Panc1 (cell line): ENCODE measurements around the gene TMUB1. TPM values are rescaled to one million over a fixed set of nuclear protein-coding genes. Genes with fewer than 3 reads are reported as not detected.

Source experiments
- ATAC-seq: fragments of 200-7000 bp; cut with Tn5 transposase; 2 replicates; pipeline ENCODE4 v1.9.1; 2020; ENCODE audit warnings: mild to moderate bottlenecking, moderate library complexity
- BruUV-seq: library from RNA; stranded (reverse); fragments of 400-500 nt; replicated peaks from 2 replicates; lab custom pipeline; 2021; lab: Mats Ljungman, UMichigan
- CTCF ChIA-PET: fragments of 300-600 bp; sonication (Branson Sonifier 250); formaldehyde crosslinking; loops from one replicate; lab custom pipeline; 2022; ENCODE audit warnings: antibody characterized with exemption; lab: Charles Lee
- POLR2A ChIA-PET: fragments of 300-600 bp; sonication (Branson Sonifier 250); formaldehyde crosslinking; loops from one replicate; lab custom pipeline; 2022; ENCODE audit warnings: antibody characterized with exemption; lab: Charles Lee
- DNase-seq: peaks from one replicate; pipeline ENCODE4 v3.0.0-alpha.2; 2010; ENCODE audit warnings: low read depth, low spot score
- H3K27ac ChIP-seq: 2 replicates; pipeline ENCODE4 v1.5.1; 2011; ENCODE audit warnings: mild to moderate bottlenecking, low read length, inconsistent platforms
- H3K27me3 ChIP-seq: fragments of 200-500 bp; sonication (Bioruptor generic); 2 replicates; pipeline ENCODE4 v1.6.0; 2014; ENCODE audit warnings: low read length, inconsistent platforms; ENCODE audit not compliant: control insufficient read depth, insufficient read depth
- H3K36me3 ChIP-seq: fragments of 200-500 bp; sonication (Bioruptor generic); 2 replicates; pipeline ENCODE4 v1.5.1; 2014; ENCODE audit warnings: inconsistent platforms, mild to moderate bottlenecking, low read length, moderate library complexity; ENCODE audit not compliant: control insufficient read depth, insufficient read depth
- H3K4me1 ChIP-seq: 2 replicates; pipeline ENCODE4 v1.5.1; 2011; ENCODE audit warnings: inconsistent platforms, mild to moderate bottlenecking, low read length, moderate library complexity; ENCODE audit not compliant: control insufficient read depth, insufficient read depth
- H3K4me3 ChIP-seq, 2 experiments: 2 replicates each; pipeline ENCODE4 v1.5.1; 2011 to 2012; ENCODE audit warnings: low read depth in 2 of 2, low read length in 2 of 2, mild to moderate bottlenecking in 2 of 2, inconsistent platforms in 1 of 2, moderate library complexity in 1 of 2
- H3K9me3 ChIP-seq: fragments of 200-500 bp; sonication (Bioruptor generic); 2 replicates; pipeline ENCODE4 v1.5.1; 2014; ENCODE audit warnings: low read depth, mild to moderate bottlenecking, inconsistent platforms, low read length, moderate library complexity; ENCODE audit not compliant: control insufficient read depth, insufficient read depth
- POLR2AphosphoS5 ChIP-seq: IDR thresholded peaks from 2 replicates; pipeline ENCODE4 v1.6.1; 2012; ENCODE audit warnings: mild to moderate bottlenecking, low read depth, low read length, moderate library complexity
- SIN3A ChIP-seq: IDR thresholded peaks from 2 replicates; pipeline ENCODE4 v1.6.1; 2012; ENCODE audit warnings: low read depth, mild to moderate bottlenecking, low read length, moderate library complexity, borderline replicate concordance; ENCODE audit not compliant: insufficient read depth
- TCF7L2 ChIP-seq: IDR thresholded peaks from 2 replicates; pipeline ENCODE4 v1.6.1; 2011; ENCODE audit warnings: mild to moderate bottlenecking, low read depth, low read length, inconsistent platforms
- in situ Hi-C: cut with HindIII; loops from 2 replicates; pipeline ENCODE4 v1.10.0; 2016; ENCODE audit warnings: low sequenced_read_pairs, low pct_unique_long_range_greater_than_20kb
- intact Hi-C: fragments of 100-400 bp; cut with micrococcal nuclease; formaldehyde crosslinking; loops from one replicate; pipeline ENCODE4 v1.10.0; 2022; ENCODE audit not compliant: unreplicated experiment
- total RNA-seq: library from RNA; stranded (reverse); gene quantifications from one replicate; pipeline ENCODE4 v1.2.1, GENCODE V29; 2021; ENCODE audit not compliant: unreplicated experiment
- TF ChIP-seq, protein P1 (sequence below), 2 experiments: IDR thresholded peaks; 2 replicates each; pipeline ENCODE4 v1.6.1; 2011 to 2012; ENCODE audit warnings: low read depth in 2 of 2, control low read depth in 1 of 2, low read length in 1 of 2, mild to moderate bottlenecking in 1 of 2, moderate library complexity in 1 of 2; ENCODE audit not compliant: insufficient read depth in 1 of 2
- TF ChIP-seq, protein P2 (sequence below): fragments of 450-650 bp; IDR thresholded peaks from 2 replicates; pipeline ENCODE4 v1.5.1; 2017; ENCODE audit warnings: mild to moderate bottlenecking

TMUB1 gene
- total RNA-seq, 1 experiment from 2014 or later, result 112 TPM

GRCh38 chr7:151074817-151075661, 8.3 kb downstream of the TMUB1 start:
- in situ Hi-C loops, result no loop called here
- no peak overlapping the region for H3K27ac ChIP-seq
- ChIA-PET CTCF (no interaction called here), POLR2A (no interaction called here)
- BruUV-seq, result no TSS peak
- ATAC-seq (no peak), DNase-seq (no peak)
- intact Hi-C loops, result loop anchor here (5.0 kb wide), 1 partner anchor 37 kb away; no protein-coding TSS in a partner anchor
- no peaks in the 10 kb centered on the region for H3K27me3 ChIP-seq
- no peak for TF ChIP-seq TCF7L2
- TF ChIP-seq, protein P1, sequence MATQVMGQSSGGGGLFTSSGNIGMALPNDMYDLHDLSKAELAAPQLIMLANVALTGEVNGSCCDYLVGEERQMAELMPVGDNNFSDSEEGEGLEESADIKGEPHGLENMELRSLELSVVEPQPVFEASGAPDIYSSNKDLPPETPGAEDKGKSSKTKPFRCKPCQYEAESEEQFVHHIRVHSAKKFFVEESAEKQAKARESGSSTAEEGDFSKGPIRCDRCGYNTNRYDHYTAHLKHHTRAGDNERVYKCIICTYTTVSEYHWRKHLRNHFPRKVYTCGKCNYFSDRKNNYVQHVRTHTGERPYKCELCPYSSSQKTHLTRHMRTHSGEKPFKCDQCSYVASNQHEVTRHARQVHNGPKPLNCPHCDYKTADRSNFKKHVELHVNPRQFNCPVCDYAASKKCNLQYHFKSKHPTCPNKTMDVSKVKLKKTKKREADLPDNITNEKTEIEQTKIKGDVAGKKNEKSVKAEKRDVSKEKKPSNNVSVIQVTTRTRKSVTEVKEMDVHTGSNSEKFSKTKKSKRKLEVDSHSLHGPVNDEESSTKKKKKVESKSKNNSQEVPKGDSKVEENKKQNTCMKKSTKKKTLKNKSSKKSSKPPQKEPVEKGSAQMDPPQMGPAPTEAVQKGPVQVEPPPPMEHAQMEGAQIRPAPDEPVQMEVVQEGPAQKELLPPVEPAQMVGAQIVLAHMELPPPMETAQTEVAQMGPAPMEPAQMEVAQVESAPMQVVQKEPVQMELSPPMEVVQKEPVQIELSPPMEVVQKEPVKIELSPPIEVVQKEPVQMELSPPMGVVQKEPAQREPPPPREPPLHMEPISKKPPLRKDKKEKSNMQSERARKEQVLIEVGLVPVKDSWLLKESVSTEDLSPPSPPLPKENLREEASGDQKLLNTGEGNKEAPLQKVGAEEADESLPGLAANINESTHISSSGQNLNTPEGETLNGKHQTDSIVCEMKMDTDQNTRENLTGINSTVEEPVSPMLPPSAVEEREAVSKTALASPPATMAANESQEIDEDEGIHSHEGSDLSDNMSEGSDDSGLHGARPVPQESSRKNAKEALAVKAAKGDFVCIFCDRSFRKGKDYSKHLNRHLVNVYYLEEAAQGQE (IDR thresholded peaks at IDR 0.05; ENCODE audit: insufficient read depth in 1 of 2, low read depth in 2 of 2, low read length in 1 of 2), result no peak
- TF ChIP-seq, protein P2, sequence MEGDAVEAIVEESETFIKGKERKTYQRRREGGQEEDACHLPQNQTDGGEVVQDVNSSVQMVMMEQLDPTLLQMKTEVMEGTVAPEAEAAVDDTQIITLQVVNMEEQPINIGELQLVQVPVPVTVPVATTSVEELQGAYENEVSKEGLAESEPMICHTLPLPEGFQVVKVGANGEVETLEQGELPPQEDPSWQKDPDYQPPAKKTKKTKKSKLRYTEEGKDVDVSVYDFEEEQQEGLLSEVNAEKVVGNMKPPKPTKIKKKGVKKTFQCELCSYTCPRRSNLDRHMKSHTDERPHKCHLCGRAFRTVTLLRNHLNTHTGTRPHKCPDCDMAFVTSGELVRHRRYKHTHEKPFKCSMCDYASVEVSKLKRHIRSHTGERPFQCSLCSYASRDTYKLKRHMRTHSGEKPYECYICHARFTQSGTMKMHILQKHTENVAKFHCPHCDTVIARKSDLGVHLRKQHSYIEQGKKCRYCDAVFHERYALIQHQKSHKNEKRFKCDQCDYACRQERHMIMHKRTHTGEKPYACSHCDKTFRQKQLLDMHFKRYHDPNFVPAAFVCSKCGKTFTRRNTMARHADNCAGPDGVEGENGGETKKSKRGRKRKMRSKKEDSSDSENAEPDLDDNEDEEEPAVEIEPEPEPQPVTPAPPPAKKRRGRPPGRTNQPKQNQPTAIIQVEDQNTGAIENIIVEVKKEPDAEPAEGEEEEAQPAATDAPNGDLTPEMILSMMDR, result no peak
- TF ChIP-seq POLR2AphosphoS5, result no peak; the same call in 1 of the 2 replicates
- no peak for TF ChIP-seq SIN3A
- no peak overlapping the region for H3K4me3 ChIP-seq
- H3K4me1 ChIP-seq, result peaks cover 44% of the 10 kb centered on the region
- H3K36me3 ChIP-seq, result peaks cover 3% of the 10 kb centered on the region; the same call in 1 of the 2 replicates
- H3K9me3 ChIP-seq, result no peaks in the 10 kb centered on the region

- H3K4me3 ChIP-seq, result no peak overlapping the region
- DNase-seq (no peak), ATAC-seq (no peak)
- CTCF ChIA-PET, result interaction anchor here (0.7 kb wide), 1 partner anchor 12 kb away, joined by 3 read pairs; no protein-coding TSS in a partner anchor
- TF ChIP-seq, protein P2, result no peak
- H3K9me3 ChIP-seq, result no peaks in the 10 kb centered on the region
- no TSS peak for BruUV-seq
- H3K27me3 ChIP-seq, result no peaks in the 10 kb centered on the region
- POLR2A ChIA-PET, result no interaction called here
- H3K27ac ChIP-seq, result no peak overlapping the region
- peaks cover 37% of the 10 kb centered on the region for H3K4me1 ChIP-seq
- intact Hi-C loops (no loop called here), in situ Hi-C loops (no loop called here)
- peaks cover 4% of the 10 kb centered on the region; the same call in 1 of the 2 replicates for H3K36me3 ChIP-seq
Observed at GRCh38 chr7:151073990-151074389, 9.3 kb downstream of the TMUB1 start.
